GM12874 (cell line): ENCODE data around the gene PIGV.
A peak's percentile ranks its signal among the peaks of the same experiment; 100 is the strongest.

Experiments used
- TF ChIP-seq, protein P1 (sequence below): IDR thresholded peaks from 2 replicates; pipeline ENCODE4 v1.5.1; 2011; ENCODE audit warnings: low read depth, mild to moderate bottlenecking, control low read depth, low read length, moderate library complexity; ENCODE audit not compliant: insufficient read depth

PIGV gene

DNA sequence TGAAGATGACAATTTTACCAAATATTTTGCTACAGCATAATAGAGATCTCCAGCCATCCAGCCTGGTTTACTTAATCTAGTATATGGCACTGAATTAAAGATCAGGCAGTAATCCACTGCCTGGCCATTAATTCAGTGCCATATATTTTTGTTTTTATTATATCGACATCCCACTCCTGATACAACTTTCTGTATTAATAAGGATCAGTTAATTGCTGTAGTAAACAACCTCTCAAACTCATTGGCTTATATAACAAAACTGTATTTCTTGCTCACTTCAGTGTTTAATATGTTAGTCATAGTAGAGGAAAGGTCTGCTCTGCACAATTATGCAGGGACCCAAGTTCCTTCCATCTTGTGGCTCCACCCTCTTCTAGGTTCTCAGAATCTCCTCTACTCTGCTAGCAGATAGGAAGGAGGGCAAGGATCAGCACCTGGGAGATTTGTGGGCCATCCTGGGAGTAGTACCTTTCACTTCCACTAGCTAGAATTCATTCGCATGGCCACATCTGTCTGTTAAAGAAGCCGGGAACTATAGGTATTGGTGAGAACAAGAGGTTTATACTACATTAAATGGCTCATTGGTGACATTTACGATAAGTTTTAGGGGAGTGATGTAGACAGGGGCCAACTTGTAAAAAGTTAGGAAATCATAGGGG lies 35.1 kb downstream of the PIGV start:
- TF ChIP-seq, protein P1, sequence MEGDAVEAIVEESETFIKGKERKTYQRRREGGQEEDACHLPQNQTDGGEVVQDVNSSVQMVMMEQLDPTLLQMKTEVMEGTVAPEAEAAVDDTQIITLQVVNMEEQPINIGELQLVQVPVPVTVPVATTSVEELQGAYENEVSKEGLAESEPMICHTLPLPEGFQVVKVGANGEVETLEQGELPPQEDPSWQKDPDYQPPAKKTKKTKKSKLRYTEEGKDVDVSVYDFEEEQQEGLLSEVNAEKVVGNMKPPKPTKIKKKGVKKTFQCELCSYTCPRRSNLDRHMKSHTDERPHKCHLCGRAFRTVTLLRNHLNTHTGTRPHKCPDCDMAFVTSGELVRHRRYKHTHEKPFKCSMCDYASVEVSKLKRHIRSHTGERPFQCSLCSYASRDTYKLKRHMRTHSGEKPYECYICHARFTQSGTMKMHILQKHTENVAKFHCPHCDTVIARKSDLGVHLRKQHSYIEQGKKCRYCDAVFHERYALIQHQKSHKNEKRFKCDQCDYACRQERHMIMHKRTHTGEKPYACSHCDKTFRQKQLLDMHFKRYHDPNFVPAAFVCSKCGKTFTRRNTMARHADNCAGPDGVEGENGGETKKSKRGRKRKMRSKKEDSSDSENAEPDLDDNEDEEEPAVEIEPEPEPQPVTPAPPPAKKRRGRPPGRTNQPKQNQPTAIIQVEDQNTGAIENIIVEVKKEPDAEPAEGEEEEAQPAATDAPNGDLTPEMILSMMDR: no peak

DNA sequence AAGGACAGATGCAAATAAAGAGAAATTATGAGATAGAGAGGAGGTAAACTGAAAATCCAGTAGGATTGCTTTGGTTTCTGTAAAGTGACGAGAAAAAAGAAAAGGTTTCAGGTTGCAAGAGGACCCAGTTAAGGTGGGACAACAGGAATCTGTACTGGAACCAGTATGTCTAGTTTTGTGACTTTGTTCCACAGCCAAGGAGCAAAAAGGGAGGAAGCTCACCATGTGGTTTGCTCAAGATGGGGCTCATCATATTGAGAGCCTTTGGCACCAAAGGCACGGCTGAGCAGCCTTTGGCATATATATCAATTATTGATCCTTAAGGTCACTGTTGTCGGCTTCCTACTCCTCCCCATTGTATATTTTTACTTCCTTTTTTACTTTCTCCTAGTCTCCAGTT lies 37.0 kb downstream of the PIGV start:
- TF ChIP-seq, protein P1: no peak

DNA sequence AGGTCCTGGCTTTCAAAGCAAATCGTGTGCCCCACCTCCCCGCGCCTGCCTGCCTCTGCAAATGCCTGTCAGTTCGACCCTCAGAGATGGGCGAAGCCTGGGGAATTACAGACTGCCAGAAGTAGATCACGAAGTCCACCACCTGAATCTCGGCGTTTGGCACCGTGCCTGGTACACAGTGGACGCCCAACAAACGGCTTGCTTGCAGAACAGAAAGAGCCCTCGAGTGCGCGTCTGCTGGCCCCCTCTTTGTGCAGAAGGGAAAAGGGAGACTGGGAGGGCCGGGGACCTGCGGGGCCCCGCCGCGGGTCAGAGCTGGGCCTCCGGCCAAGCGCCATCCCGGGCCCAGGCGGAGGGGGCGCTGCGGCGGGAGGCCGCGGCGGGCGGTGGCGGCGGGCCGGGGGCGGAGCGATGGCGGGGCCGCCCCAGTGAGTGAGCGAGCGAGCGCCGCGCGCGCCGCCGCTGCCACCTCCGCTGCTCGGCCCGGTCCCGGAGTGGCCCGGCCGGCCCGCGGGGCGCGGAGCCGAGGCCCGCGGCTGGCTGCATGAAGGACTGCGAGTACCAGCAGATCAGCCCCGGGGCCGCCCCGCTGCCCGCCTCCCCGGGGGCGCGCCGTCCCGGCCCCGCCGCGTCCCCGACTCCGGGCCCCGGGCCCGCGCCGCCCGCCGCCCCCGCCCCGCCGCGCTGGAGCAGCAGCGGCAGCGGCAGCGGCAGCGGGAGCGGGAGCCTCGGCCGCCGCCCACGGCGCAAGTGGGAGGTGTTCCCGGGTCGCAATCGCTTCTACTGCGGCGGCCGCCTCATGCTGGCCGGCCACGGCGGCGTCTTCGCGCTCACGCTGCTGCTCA lies 38.7 kb downstream of the PIGV start, which contains the start of gene ZDHHC18:
Gene ZDHHC18 (plus strand): TSS at position 428 of the 845 bp plus-strand sequence. CDS start 117 bp downstream, at position 545.
- TF ChIP-seq, protein P1: peak; percentile 66

DNA sequence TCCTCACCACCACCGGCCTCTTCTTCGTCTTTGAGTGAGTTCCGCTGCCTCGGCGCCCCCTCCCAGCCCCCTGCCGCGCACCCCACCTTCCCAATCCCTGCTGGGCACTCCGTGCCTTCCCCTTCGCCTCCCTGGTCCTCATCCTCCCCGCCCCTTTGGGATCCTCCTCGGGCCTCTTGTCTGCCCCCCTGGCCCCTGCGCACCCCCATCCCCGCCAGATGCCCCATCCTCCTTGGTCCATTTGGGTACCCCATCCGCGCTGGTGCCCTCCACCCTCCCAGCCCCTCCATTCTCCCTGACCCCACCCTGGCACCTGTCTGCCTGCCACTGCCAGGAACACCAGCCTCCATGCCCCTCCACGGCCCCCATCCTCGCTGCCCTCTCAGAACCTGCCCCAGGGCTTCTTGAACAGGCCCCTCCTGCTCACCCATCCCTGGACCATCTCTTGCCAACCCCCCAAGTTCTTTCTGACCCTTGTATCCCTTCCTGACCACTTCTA lies 39.4 kb downstream of the PIGV start:
- TF ChIP-seq, protein P1: no peak

DNA sequence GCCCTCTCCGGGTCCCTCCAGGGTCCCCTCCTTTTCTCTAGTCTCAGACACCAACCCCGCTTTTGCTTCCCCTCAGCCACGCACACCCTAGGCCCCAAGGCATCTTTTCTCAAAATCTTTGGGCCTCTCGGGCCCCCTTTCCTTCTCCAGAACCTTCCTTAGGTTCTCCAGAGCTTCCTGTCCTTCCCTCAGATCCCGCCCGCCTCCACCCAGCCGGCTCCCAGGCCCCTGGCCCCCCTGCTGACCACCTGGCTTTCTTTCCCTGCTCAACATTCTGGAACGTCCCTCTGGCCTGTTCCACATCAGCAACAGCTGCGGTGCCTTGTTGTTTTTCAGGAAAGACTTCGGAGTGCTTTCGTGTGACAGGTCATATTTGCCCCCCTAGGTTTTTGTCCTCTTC lies 39.9 kb downstream of the PIGV start:
- TF ChIP-seq, protein P1: no peak

DNA sequence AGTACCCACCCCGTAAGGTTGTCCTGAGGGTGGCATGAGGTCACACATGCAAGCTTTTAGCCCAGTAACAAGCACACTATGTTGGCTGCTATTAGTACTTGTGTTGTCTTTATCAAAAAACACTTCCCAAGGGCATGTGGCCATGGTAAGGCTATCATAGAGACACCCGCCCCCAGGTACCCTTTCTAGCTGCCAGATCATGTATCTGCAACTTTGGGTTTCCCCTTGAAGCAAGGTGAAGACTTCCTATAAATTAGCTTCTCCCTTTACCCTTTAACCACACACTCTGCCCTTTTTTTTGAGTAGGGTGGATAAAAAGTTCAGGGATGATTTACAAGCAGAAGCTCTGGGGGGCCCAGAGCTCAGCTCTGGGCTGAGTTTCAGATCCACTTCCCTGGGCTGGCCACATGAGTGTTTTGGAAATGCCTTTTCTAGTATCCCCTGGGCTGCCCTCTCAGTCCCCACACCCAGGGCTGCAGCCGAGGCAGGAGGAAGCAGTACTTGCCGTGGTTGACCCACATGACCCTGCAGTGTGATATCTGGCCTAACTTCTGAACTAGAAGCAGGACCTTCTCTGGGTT lies 40.8 kb downstream of the PIGV start:
- TF ChIP-seq, protein P1: no peak

DNA sequence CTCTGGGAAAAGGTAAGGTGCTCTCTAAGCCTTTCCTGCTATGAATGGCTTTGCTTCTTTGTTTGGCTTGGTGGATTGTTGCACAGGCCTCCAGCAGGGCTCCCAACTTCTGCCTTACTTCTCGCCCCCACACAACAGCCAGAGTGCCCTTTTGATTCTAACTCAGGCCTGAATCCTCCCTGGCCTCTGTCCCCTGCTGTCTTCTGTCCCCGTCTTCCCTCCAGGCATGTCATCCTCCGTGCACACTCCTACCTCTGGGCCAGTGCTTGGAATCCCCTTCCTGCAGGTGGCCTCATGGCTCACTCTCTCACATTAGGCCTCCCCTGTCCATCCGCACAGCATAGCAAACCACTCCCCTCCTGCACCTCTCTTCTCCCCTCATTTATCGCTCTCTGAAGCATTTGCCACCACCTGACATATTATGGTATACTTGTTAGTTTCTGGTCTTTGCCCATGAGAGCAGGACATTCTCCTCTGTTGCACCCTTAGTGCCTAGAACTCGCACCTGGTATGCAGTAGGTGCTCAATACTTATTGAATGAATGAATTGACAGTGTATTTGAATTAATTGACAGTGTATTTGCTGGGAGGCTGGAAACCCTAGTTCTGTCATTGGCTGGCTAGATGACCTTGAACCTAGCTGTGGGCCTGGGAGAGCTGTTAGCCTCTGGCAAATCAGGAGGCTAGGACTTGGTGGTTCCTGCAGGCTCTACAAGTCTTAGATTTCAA lies 41.6 kb downstream of the PIGV start:
- TF ChIP-seq, protein P1: no peak
